Vagina (tissue), 2 donors: ENCODE results near the gene SLC25A19. TPM values are rescaled to one million over a fixed set of nuclear protein-coding genes. Genes with fewer than 3 reads are reported as not detected.
A peak's percentile ranks its signal among the peaks of the same experiment; 100 is the strongest.

ENCODE experiments used
- DNase-seq, 2 donors: peaks; one replicate each; pipeline ENCODE4 v3.0.0-alpha.2; 2017; ENCODE audit errors: extremely low spot score in 2 of 2
- H3K27ac ChIP-seq: fragments of 200-600 bp; sonication (generic); one replicate; pipeline ENCODE4 v1.5.1; 2019
- H3K27me3 ChIP-seq: fragments of 200-600 bp; sonication (generic); one replicate; pipeline ENCODE4 v1.5.1; 2019
- H3K36me3 ChIP-seq, 2 donors: fragments of 200-600 bp; sonication (generic); one replicate each; pipeline ENCODE4 v1.5.1; 2017 to 2019
- H3K4me1 ChIP-seq: fragments of 200-600 bp; sonication (generic); one replicate; pipeline ENCODE4 v1.5.1; 2019
- H3K4me3 ChIP-seq, 2 donors: fragments of 200-600 bp; sonication (generic); 1 replicate in 1 of 2; 2 replicates in 1 of 2; pipeline ENCODE4 v1.5.1; 2016 to 2019
- H3K9me3 ChIP-seq: fragments of 200-600 bp; sonication (generic); one replicate; pipeline ENCODE4 v1.5.1; 2019
- CTCF ChIP-seq, 3 experiments: fragments of 450-650 bp in 2 of 3; fragments of 200-600 bp in 1 of 3; sonication (generic) in 1 of 3; IDR thresholded peaks; one replicate each; pipeline ENCODE4 v1.5.1; 2017 to 2019; ENCODE audit warnings: antibody characterized with exemption in 3 of 3, mild to moderate bottlenecking in 2 of 3, moderate library complexity in 2 of 3
- POLR2A ChIP-seq, 2 donors: fragments of 450-650 bp; IDR thresholded peaks; one replicate each; pipeline ENCODE4 v1.6.1; 2017; ENCODE audit warnings: antibody characterized with exemption in 2 of 2, mild to moderate bottlenecking in 2 of 2, moderate library complexity in 2 of 2
- POLR2AphosphoS5 ChIP-seq, 2 donors: sonication (generic); formaldehyde crosslinking; IDR thresholded peaks; one replicate each; pipeline ENCODE4 v1.9.0; 2017; ENCODE audit warnings: antibody characterized with exemption in 2 of 2, mild to moderate bottlenecking in 2 of 2, low read depth in 1 of 2; ENCODE audit not compliant: insufficient read depth in 1 of 2
- intact Hi-C: fragments of 100-400 bp; cut with DNase I; formaldehyde crosslinking; loops from one replicate; pipeline ENCODE4 v1.15.1; 2023
- total RNA-seq: library from RNA; depleted of rRNA; stranded (reverse); fragments of >200 nt; gene quantifications from one replicate; pipeline ENCODE4 v1.2.3, GENCODE V29; 2016

The SLC25A19 gene
- 16.7 TPM for total RNA-seq

DNA sequence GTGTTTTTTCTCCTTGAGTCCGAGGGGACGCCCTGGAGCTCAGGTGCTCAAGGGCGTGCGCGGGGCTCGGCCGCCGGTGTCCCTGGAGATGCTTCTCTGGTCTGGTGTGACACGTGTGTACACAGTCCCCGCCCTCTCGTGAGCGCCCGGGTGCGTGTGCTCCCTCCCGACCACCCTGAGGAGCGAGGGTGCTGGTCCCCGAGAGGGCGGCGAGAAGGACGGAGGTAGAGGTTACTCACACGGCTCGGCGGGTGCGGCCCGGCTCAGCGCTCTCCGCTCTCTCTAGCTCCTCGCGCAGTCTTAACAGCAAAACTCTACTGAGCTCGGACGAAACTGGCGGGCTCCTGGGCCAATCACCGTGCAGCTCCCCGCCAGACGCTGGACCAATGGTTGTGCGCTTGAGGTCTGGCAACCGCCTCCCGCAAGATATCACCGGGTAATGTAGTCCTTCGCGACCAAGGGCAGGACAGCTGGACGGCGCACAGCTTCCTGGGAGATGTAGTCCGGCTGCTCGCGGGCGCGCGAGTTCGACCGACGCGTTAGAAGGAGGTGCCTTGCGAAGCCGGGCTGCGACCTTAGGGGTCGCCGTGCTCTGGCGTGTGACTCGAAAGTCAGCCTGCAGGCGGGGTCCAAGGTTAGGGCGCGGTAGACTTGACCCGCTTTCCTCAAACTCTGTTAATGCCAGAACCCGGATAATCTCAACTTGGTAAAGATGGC is at the start of gene SLC25A19:
Gene SLC25A19, minus strand, starts transcription at position 319 of the 717 bp plus-strand sequence. CDS start 2,669 bp downstream, outside the sequence.
- TF ChIP-seq POLR2A (IDR thresholded peaks at IDR 0.05) (peak in 1 of 2 donors; percentile 92), CTCF (IDR thresholded peaks at IDR 0.05) (no peak), POLR2AphosphoS5 (IDR thresholded peaks at IDR 0.05; ENCODE audit: insufficient read depth in 1 of 2, low read depth in 1 of 2) (peak; percentile 91 to 96)
- Histone ChIP-seq H3K4me1 (peaks cover 7% of the 10 kb centered on the region), H3K4me3 (peak within 1 kb of the TSS; percentile 58 to 70), H3K9me3 (no peaks in the 10 kb centered on the region), H3K27ac (peak within 1 kb of the TSS; percentile 83), H3K36me3 (no peaks in the 10 kb centered on the region), H3K27me3 (no peaks in the 10 kb centered on the region)
- peak; percentile 99 for DNase-seq
- intact Hi-C loops: no loop called here

- Histone ChIP-seq H3K4me1 (peaks cover 27% of the 10 kb centered on the region), H3K27me3 (no peaks in the 10 kb centered on the region), H3K27ac (no peak overlapping the region), H3K4me3 (no peak overlapping the region), H3K9me3 (no peaks in the 10 kb centered on the region), H3K36me3 (no peaks in the 10 kb centered on the region)
- no peak for TF ChIP-seq POLR2AphosphoS5 (IDR thresholded peaks at IDR 0.05; ENCODE audit: insufficient read depth in 1 of 2, low read depth in 1 of 2)
- no peak for TF ChIP-seq CTCF (IDR thresholded peaks at IDR 0.05)
- TF ChIP-seq POLR2A (IDR thresholded peaks at IDR 0.05): no peak
- intact Hi-C loops: no loop called here
- no peak for DNase-seq
Measured at GRCh38 chr17:75338335-75338734, 49.1 kb upstream of the SLC25A19 start.

GRCh38 chr17:75335315-75335714 is 46.1 kb upstream of the SLC25A19 start:
- no peak for DNase-seq
- intact Hi-C loops: no loop called here

GRCh38 chr17:75334723-75335122 is 45.5 kb upstream of the SLC25A19 start:
- Histone ChIP-seq H3K4me1 (peaks cover 16% of the 10 kb centered on the region), H3K27ac (no peak overlapping the region), H3K4me3 (no peak overlapping the region), H3K9me3 (no peaks in the 10 kb centered on the region), H3K36me3 (peaks cover 0 to 6% of the 10 kb centered on the region in 2 donors), H3K27me3 (no peaks in the 10 kb centered on the region)
- no peak for DNase-seq
- TF ChIP-seq CTCF (IDR thresholded peaks at IDR 0.05) (no peak), POLR2AphosphoS5 (IDR thresholded peaks at IDR 0.05; ENCODE audit: insufficient read depth in 1 of 2, low read depth in 1 of 2) (no peak), POLR2A (IDR thresholded peaks at IDR 0.05) (no peak)
- intact Hi-C loops: no loop called here

More at GRCh38 chr17:75335315-75335714, 46.1 kb upstream of the SLC25A19 start:
- H3K27ac ChIP-seq: no peak overlapping the region
- peaks cover 0 to 6% of the 10 kb centered on the region in 2 donors for H3K36me3 ChIP-seq
- H3K9me3 ChIP-seq: no peaks in the 10 kb centered on the region
- no peaks in the 10 kb centered on the region for H3K27me3 ChIP-seq
- H3K4me3 ChIP-seq: no peak overlapping the region
- TF ChIP-seq POLR2A (IDR thresholded peaks at IDR 0.05): no peak
- TF ChIP-seq CTCF (IDR thresholded peaks at IDR 0.05): no peak
- TF ChIP-seq POLR2AphosphoS5 (IDR thresholded peaks at IDR 0.05; ENCODE audit: insufficient read depth in 1 of 2, low read depth in 1 of 2): no peak
- peaks cover 16% of the 10 kb centered on the region for H3K4me1 ChIP-seq

- Histone ChIP-seq H3K4me1 (peaks cover 16% of the 10 kb centered on the region), H3K4me3 (no peak overlapping the region), H3K36me3 (peaks cover 0 to 6% of the 10 kb centered on the region in 2 donors), H3K27ac (no peak overlapping the region), H3K9me3 (no peaks in the 10 kb centered on the region), H3K27me3 (no peaks in the 10 kb centered on the region)
- intact Hi-C loops: no loop called here
- no peak for DNase-seq
- TF ChIP-seq POLR2A (IDR thresholded peaks at IDR 0.05): no peak
- no peak for TF ChIP-seq CTCF (IDR thresholded peaks at IDR 0.05)
- no peak for TF ChIP-seq POLR2AphosphoS5 (IDR thresholded peaks at IDR 0.05; ENCODE audit: insufficient read depth in 1 of 2, low read depth in 1 of 2)
Measured at GRCh38 chr17:75331671-75332070, 42.4 kb upstream of the SLC25A19 start.
